Upper lobe of left lung (tissue), 6 donors: ENCODE results near the gene MT1B. TPM values are rescaled to one million over a fixed set of nuclear protein-coding genes. Genes with fewer than 3 reads are reported as not detected.
A peak's percentile ranks its signal among the peaks of the same experiment; 100 is the strongest.

ENCODE experiments used
- ATAC-seq, 2 donors: fragments of 200-7000 bp; cut with Tn5 transposase; one replicate each; pipeline ENCODE4 v1.9.1; 2022; ENCODE audit warnings: mild to moderate bottlenecking in 2 of 2, moderate library complexity in 2 of 2; ENCODE audit not compliant: low FRiP score in 2 of 2
- DNase-seq, 2 donors: peaks; one replicate each; pipeline ENCODE4 v3.0.0-alpha.2; 2019 to 2020
- H3K27ac ChIP-seq, 4 donors: fragments of 200-600 bp; sonication (generic); one replicate each; pipeline ENCODE4 v1.5.1; 2016 to 2019
- H3K27me3 ChIP-seq, 4 donors: fragments of 200-600 bp; sonication (generic); one replicate each; pipeline ENCODE4 v1.5.1; 2017 to 2019
- H3K36me3 ChIP-seq, 4 donors: fragments of 200-600 bp; sonication (generic); one replicate each; pipeline ENCODE4 v1.5.1; 2016 to 2019
- H3K4me1 ChIP-seq, 4 donors: fragments of 200-600 bp; sonication (generic); one replicate each; pipeline ENCODE4 v1.5.1; 2018 to 2019
- H3K4me3 ChIP-seq, 4 donors: fragments of 200-600 bp; sonication (generic); one replicate each; pipeline ENCODE4 v1.5.1; 2017 to 2019; ENCODE audit warnings: mild to moderate bottlenecking in 2 of 4, moderate library complexity in 1 of 4
- H3K9me3 ChIP-seq, 4 donors: fragments of 200-600 bp; sonication (generic); one replicate each; pipeline ENCODE4 v1.5.1; 2018 to 2019
- EP300 ChIP-seq, 4 donors: sonication (generic); formaldehyde crosslinking; IDR thresholded peaks; one replicate each; pipeline ENCODE4 v1.5.1; 2017; ENCODE audit warnings: antibody characterized with exemption in 4 of 4, control low read depth in 2 of 4
- POLR2A ChIP-seq, 4 donors: fragments of 450-650 bp; IDR thresholded peaks; one replicate each; pipeline ENCODE4 v1.5.1; 2016 to 2017; ENCODE audit warnings: antibody characterized with exemption in 4 of 4, mild to moderate bottlenecking in 2 of 4
- POLR2AphosphoS5 ChIP-seq, 2 donors: sonication (generic); formaldehyde crosslinking; IDR thresholded peaks; one replicate each; pipeline ENCODE4 v1.5.1; 2017; ENCODE audit warnings: antibody characterized with exemption in 2 of 2
- WGBS, 2 donors: methylation state at CpG; one replicate each; pipeline ENCODE4 v1.1.5; 2017 to 2018; 5-methylcytosine and 5-hydroxymethylcytosine counted together
- total RNA-seq, 6 donors: library from RNA; depleted of rRNA in 4 of 6; stranded (reverse); fragments of >200 nt in 4 of 6; gene quantifications; one replicate each; pipeline versions ENCODE4 v1.1.0 to v1.2.1, GENCODE V29; 2016 to 2021
- TF ChIP-seq, protein P1 (sequence below), 6 experiments: fragments of 450-650 bp in 4 of 6; fragments of 200-600 bp in 2 of 6; sonication (generic) in 2 of 6; IDR thresholded peaks; one replicate each; pipeline ENCODE4 v1.5.1; 2016 to 2019; ENCODE audit warnings: antibody characterized with exemption in 6 of 6
- donor health status: DM: no; HTN: no; CAD: no; lungs with moderate emphysema.
- donor health status: DM: no; HTN: yes; CAD: no; lungs with severe emphysema.

MT1B gene
- total RNA-seq, 6 donors from 2014 or later: not detected

DNA sequence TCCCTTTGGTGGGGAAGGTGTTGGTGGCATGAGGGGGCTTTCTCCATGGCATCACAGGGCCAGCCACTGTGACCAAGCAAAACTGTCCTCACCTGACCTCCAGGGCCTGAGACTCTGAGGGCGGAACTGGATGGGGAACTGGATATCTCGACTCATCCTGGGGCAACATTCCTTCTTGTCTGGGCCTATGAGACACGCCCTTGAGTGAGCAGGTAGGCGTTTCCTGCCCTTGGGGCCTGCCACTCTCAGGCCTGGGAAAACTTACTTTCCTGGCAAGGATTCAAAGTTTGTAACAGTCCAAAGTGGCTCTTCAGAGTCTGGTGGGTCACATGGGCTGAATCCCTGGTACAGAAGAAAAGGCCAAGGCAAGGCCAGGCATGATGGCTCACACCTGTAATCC is 40.2 kb downstream of the MT1B start:
- TF ChIP-seq POLR2A (IDR thresholded peaks at IDR 0.05) (no peak), POLR2AphosphoS5 (IDR thresholded peaks at IDR 0.05) (peak; percentile 12 to 18), EP300 (IDR thresholded peaks at IDR 0.05) (peak in 1 of 4 donors; percentile 31)
- TF ChIP-seq, protein P1, sequence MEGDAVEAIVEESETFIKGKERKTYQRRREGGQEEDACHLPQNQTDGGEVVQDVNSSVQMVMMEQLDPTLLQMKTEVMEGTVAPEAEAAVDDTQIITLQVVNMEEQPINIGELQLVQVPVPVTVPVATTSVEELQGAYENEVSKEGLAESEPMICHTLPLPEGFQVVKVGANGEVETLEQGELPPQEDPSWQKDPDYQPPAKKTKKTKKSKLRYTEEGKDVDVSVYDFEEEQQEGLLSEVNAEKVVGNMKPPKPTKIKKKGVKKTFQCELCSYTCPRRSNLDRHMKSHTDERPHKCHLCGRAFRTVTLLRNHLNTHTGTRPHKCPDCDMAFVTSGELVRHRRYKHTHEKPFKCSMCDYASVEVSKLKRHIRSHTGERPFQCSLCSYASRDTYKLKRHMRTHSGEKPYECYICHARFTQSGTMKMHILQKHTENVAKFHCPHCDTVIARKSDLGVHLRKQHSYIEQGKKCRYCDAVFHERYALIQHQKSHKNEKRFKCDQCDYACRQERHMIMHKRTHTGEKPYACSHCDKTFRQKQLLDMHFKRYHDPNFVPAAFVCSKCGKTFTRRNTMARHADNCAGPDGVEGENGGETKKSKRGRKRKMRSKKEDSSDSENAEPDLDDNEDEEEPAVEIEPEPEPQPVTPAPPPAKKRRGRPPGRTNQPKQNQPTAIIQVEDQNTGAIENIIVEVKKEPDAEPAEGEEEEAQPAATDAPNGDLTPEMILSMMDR (IDR thresholded peaks at IDR 0.05): no peak
- no peak overlapping the region for H3K27ac ChIP-seq
- no peaks in the 10 kb centered on the region for H3K4me1 ChIP-seq
- H3K9me3 ChIP-seq: no peaks in the 10 kb centered on the region
- peak; percentile 52 to 83 for ATAC-seq
- WGBS, 2 donors: 54 to 61% methylated on average over 2 to 4 of the region's 4 CpGs
- DNase-seq: peak in 1 of 2 donors; percentile 82
- no peaks in the 10 kb centered on the region for H3K36me3 ChIP-seq
- no peak overlapping the region for H3K4me3 ChIP-seq
- H3K27me3 ChIP-seq: no peaks in the 10 kb centered on the region

DNA sequence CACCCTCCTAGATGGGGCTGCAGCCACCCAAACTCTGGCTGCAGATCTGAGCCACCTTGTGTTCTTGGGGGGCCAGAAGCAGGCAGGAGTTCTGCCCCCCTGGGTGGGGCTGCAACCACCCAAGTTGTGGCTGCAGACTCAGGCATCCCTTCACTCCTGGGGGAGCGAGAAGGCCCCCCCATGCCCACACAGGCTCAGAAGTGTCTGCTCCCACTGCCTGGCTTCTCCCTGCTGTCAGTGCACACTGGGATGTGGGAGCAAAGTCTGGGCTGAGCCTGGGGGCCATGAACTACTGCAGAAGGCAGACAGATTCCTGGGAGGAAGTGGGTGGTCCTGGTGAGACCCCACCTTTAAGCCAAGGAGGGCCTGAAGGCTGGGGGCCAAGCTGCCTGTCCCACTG is 43.6 kb downstream of the MT1B start:
- Histone ChIP-seq H3K4me1 (no peaks in the 10 kb centered on the region), H3K27me3 (no peaks in the 10 kb centered on the region), H3K9me3 (no peaks in the 10 kb centered on the region), H3K4me3 (no peak overlapping the region), H3K36me3 (no peaks in the 10 kb centered on the region), H3K27ac (no peak overlapping the region)
- ATAC-seq (no peak), DNase-seq (no peak)
- TF ChIP-seq POLR2A (IDR thresholded peaks at IDR 0.05): no peak
- TF ChIP-seq, protein P1 (IDR thresholded peaks at IDR 0.05): no peak
- no peak for TF ChIP-seq EP300 (IDR thresholded peaks at IDR 0.05)
- TF ChIP-seq POLR2AphosphoS5 (IDR thresholded peaks at IDR 0.05): no peak
- WGBS, 2 donors: 100% methylated on average over 1 of the region's 1 CpG; no CpG with 5 or more reads in 1 of the 2 donors

DNA sequence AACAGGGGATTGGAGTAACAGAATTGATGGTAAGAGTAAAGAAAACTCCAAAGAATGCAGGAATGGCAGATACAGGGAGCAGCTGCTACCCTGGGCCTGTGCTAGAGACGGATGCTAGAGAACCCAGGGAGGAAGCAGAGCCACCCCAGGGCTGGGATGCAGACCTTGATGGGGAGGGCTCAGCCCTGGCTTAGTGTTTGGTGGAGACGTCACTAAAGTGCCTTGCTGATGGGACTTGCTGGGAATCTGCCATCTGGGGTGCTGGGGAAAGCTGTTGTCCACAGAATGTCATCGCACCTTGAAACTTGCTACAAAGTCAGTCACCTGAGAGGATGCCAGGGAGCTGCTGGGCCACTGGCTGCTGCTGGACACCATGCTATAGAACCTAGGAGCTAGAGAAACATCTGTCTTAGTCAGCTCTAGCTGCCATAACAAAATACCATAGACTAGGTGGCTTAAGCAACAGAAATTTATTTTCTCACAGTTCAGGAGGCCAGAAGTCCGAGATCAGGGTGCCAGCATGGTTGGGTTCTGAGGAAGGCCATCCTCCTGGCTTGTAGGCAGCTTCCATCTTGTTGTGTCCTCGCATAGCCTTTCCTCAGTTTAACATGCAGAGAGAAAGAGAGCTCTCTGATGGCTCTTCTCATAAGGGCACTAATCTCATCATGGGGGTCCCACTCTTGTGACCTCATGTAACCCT is 45.9 kb downstream of the MT1B start:
- Histone ChIP-seq H3K9me3 (no peaks in the 10 kb centered on the region), H3K27ac (no peak overlapping the region), H3K4me3 (no peak overlapping the region), H3K27me3 (no peaks in the 10 kb centered on the region), H3K4me1 (peaks cover 3 to 9% (median 6%) of the 10 kb centered on the region in 4 donors), H3K36me3 (no peaks in the 10 kb centered on the region)
- DNase-seq (no peak), ATAC-seq (no peak)
- TF ChIP-seq POLR2A (IDR thresholded peaks at IDR 0.05): no peak
- TF ChIP-seq, protein P1 (IDR thresholded peaks at IDR 0.05): no peak
- TF ChIP-seq POLR2AphosphoS5 (IDR thresholded peaks at IDR 0.05): no peak
- no peak for TF ChIP-seq EP300 (IDR thresholded peaks at IDR 0.05)
- 82 to 93% methylated on average over 5 of the region's 5 CpGs for WGBS, 2 donors

DNA sequence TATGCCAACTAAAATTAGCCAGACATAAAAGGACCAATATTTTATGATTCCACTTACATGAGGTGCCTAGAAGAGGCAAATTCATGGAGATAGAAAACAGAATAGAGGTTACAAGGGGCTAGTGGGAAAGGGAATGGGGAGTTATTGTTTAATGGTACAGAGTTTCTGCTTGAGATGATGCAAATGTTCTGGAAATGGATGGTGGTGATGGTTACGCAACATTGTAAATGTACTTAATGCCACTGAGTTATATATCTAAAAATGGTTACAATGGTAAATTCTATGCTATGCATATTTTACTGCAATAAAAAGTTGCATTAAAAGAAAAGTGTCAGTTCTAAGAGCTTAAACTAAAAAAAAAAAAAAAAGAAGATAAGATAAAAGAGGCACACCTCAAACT is 48.5 kb downstream of the MT1B start:
- no peak for TF ChIP-seq POLR2A (IDR thresholded peaks at IDR 0.05)
- no peak for TF ChIP-seq EP300 (IDR thresholded peaks at IDR 0.05)
- no peak for TF ChIP-seq POLR2AphosphoS5 (IDR thresholded peaks at IDR 0.05)
- TF ChIP-seq, protein P1 (IDR thresholded peaks at IDR 0.05): no peak
- Histone ChIP-seq H3K36me3 (no peaks in the 10 kb centered on the region), H3K4me3 (no peak overlapping the region), H3K9me3 (no peaks in the 10 kb centered on the region), H3K27ac (no peak overlapping the region), H3K27me3 (no peaks in the 10 kb centered on the region), H3K4me1 (peaks cover 3 to 9% (median 6%) of the 10 kb centered on the region in 4 donors)
- DNase-seq (no peak), ATAC-seq (no peak)
- WGBS, 2 donors: 11 to 46% methylated on average over 1 of the region's 1 CpG

DNA sequence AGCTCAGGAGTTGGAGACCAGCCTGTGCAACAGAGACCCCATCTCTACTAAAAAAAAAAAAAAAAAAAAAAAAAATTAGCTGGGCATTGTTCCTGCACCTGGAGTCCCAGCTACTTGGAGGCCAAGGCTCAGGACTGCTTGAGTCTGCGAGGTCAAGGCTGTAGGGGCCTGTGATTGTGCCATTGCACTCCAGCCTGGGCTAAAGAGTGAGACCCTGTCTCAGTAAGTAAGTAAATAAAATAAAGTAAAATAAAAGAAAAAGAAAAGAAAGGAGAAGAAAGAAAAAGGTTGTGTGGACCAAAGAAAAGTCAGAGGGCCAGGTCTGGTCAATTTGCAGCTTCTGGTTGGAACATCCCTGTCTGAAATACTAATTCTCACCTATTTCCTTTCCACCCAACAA is 48.9 kb downstream of the MT1B start:
- peaks cover 3 to 9% (median 6%) of the 10 kb centered on the region in 4 donors for H3K4me1 ChIP-seq
- H3K27me3 ChIP-seq: no peaks in the 10 kb centered on the region
- WGBS, 2 donors: 95 to 100% methylated on average over 1 of the region's 1 CpG
- H3K9me3 ChIP-seq: no peaks in the 10 kb centered on the region
- no peaks in the 10 kb centered on the region for H3K36me3 ChIP-seq
- no peak for TF ChIP-seq EP300 (IDR thresholded peaks at IDR 0.05)
- no peak for TF ChIP-seq POLR2A (IDR thresholded peaks at IDR 0.05)
- TF ChIP-seq POLR2AphosphoS5 (IDR thresholded peaks at IDR 0.05): no peak
- TF ChIP-seq, protein P1 (IDR thresholded peaks at IDR 0.05): no peak
- DNase-seq (no peak), ATAC-seq (no peak)
- no peak overlapping the region for H3K4me3 ChIP-seq
- H3K27ac ChIP-seq: no peak overlapping the region
